B cell (primary cell): ENCODE data around the gene KANK2. TPM values are rescaled to one million over a fixed set of nuclear protein-coding genes. Genes with fewer than 3 reads are reported as not detected.

ENCODE experiments used
- ATAC-seq: fragments of 200-7000 bp; cut with Tn5 transposase; one replicate; pipeline ENCODE4 v1.10.0; 2021; ENCODE audit warnings: low read depth, mild to moderate bottlenecking, moderate number of reproducible peaks, moderate library complexity
- CTCF ChIA-PET: fragments of 350-600 bp; sonication (Branson Sonifier 250); formaldehyde crosslinking; loops from one replicate; lab custom pipeline; 2021; ENCODE audit warnings: antibody characterized with exemption, inconsistent platforms; lab: Charles Lee
- POLR2A ChIA-PET: fragments of 350-600 bp; sonication (Branson Sonifier 250); formaldehyde crosslinking; loops from one replicate; lab custom pipeline; 2021; ENCODE audit warnings: antibody characterized with exemption; lab: Charles Lee
- DNase-seq: peaks from one replicate; pipeline ENCODE4 v3.0.0; 2013
- H2AFZ ChIP-seq: 2 replicates; pipeline ENCODE4 v1.6.1; 2012; ENCODE audit warnings: mild to moderate bottlenecking, low read depth, low read length; ENCODE audit not compliant: insufficient read depth, poor library complexity, severe bottlenecking
- H3K27ac ChIP-seq, 2 donors: 1 replicate in 1 of 2; 2 replicates in 1 of 2; pipeline ENCODE4 v1.5.1; 2012 to 2013; ENCODE audit warnings: low read length in 2 of 2, mild to moderate bottlenecking in 2 of 2, moderate library complexity in 1 of 2
- H3K27me3 ChIP-seq, 4 experiments: fragments of 200-600 bp in 1 of 4; sonication (generic) in 1 of 4; replicated peaks in 1 of 4; 1 replicate in 2 of 4; 2 replicates in 2 of 4; pipeline versions ENCODE4 v1.6.1 to v1.7.0; 2013 to 2016; ENCODE audit warnings: low read length in 3 of 4, mild to moderate bottlenecking in 2 of 4, mixed read lengths in 1 of 4, moderate library complexity in 1 of 4; ENCODE audit not compliant: insufficient read depth in 4 of 4, control insufficient read depth in 3 of 4; ENCODE audit errors: control extremely low read depth in 1 of 4
- H3K36me3 ChIP-seq, 2 experiments: replicated peaks in 1 of 2; 1 replicate in 1 of 2; 2 replicates in 1 of 2; pipeline versions ENCODE4 v1.6.1 to v1.7.1; 2013; ENCODE audit warnings: low read length in 1 of 2; ENCODE audit not compliant: insufficient read depth in 2 of 2, control insufficient read depth in 1 of 2; ENCODE audit errors: control extremely low read depth in 1 of 2, extremely low read depth in 1 of 2
- H3K4me1 ChIP-seq, 2 donors: fragments of 200-600 bp in 1 of 2; sonication (generic) in 1 of 2; 1 replicate in 1 of 2; 2 replicates in 1 of 2; pipeline versions ENCODE4 v1.5.1 to v1.6.1; 2013 to 2017; ENCODE audit warnings: low read length in 2 of 2; ENCODE audit not compliant: control insufficient read depth in 2 of 2, insufficient read depth in 2 of 2
- H3K4me2 ChIP-seq: replicated peaks from 2 replicates; pipeline ENCODE3; 2012; ENCODE audit warnings: mild to moderate bottlenecking, low read depth, low read length; ENCODE audit not compliant: poor library complexity, severe bottlenecking
- H3K4me3 ChIP-seq, 5 experiments: fragments of 200-600 bp in 1 of 5; sonication (generic) in 1 of 5; 1 replicate in 3 of 5; 2 replicates in 2 of 5; pipeline versions ENCODE4 v1.5.1 to v1.7.0; 2011 to 2016; ENCODE audit warnings: low read length in 4 of 5, mild to moderate bottlenecking in 4 of 5, low read depth in 2 of 5, control low read depth in 1 of 5, moderate library complexity in 1 of 5; ENCODE audit not compliant: insufficient read depth in 1 of 5; ENCODE audit errors: control extremely low read depth in 1 of 5, extremely low read depth in 1 of 5
- H3K79me2 ChIP-seq: fragments of 200-600 bp; sonication (generic); one replicate; pipeline ENCODE4 v1.6.0; 2016; ENCODE audit warnings: low read length; ENCODE audit not compliant: control insufficient read depth, insufficient read depth
- H3K9ac ChIP-seq: fragments of 200-600 bp; sonication (generic); 2 replicates; pipeline ENCODE4 v1.6.1; 2017; ENCODE audit warnings: mild to moderate bottlenecking, low read length, moderate library complexity
- H3K9me3 ChIP-seq, 3 donors: one replicate each; pipeline versions ENCODE4 v1.6.1 to v1.7.1; 2013; ENCODE audit warnings: low read length in 2 of 3; ENCODE audit not compliant: control insufficient read depth in 2 of 3, insufficient read depth in 1 of 3; ENCODE audit errors: control extremely low read depth in 1 of 3
- H4K20me1 ChIP-seq: 2 replicates; pipeline ENCODE4 v1.6.0; 2012; ENCODE audit warnings: mild to moderate bottlenecking, low read length; ENCODE audit not compliant: insufficient read depth, control insufficient read depth, poor library complexity, severe bottlenecking
- H3K27ac Mint-ChIP-seq: one replicate; pipeline ENCODE4 v1.8.0; 2021; ENCODE audit warnings: mixed read lengths
- H3K27me3 Mint-ChIP-seq: one replicate; pipeline ENCODE4 v1.8.0; 2021; ENCODE audit warnings: mixed read lengths
- H3K4me1 Mint-ChIP-seq: one replicate; pipeline ENCODE4 v1.8.0; 2021; ENCODE audit warnings: mixed read lengths
- H3K4me3 Mint-ChIP-seq: one replicate; pipeline ENCODE4 v1.8.0; 2021; ENCODE audit warnings: mixed read lengths
- H3K9me3 Mint-ChIP-seq: one replicate; pipeline ENCODE4 v1.8.0; 2022; ENCODE audit warnings: mixed read lengths; ENCODE audit not compliant: insufficient read depth
- CTCF ChIP-seq: fragments of 200-600 bp; IDR thresholded peaks from one replicate; pipeline ENCODE4 v1.8.0; 2022; ENCODE audit warnings: antibody characterized with exemption, mild to moderate bottlenecking
- EZH2 ChIP-seq: IDR thresholded peaks from 2 replicates; pipeline ENCODE4 v1.6.1; 2012; ENCODE audit warnings: borderline replicate concordance, low read depth, mild to moderate bottlenecking, moderate library complexity, low read length; ENCODE audit not compliant: insufficient read depth, poor library complexity, severe bottlenecking
- WGBS: methylation state at CpG from one replicate; pipeline ENCODE4 v1.1.5; 2013; ENCODE audit warnings: missing lambda C conversion rate; ENCODE audit not compliant: insufficient coverage; 5-methylcytosine and 5-hydroxymethylcytosine counted together
- intact Hi-C: fragments of 100-400 bp; cut with micrococcal nuclease; formaldehyde crosslinking; loops from one replicate; pipeline ENCODE4 v1.10.0; 2022
- polyA plus RNA-seq: library from polyadenylated mRNA; depleted of rRNA; stranded (reverse); fragments of >200 nt; gene quantifications from 2 replicates; pipeline ENCODE4 v1.2.3, GENCODE V29; 2012
- total RNA-seq, 2 donors: library from RNA; stranded (reverse); fragments of 120-200 nt in 1 of 2; gene quantifications; 1 replicate in 1 of 2; 2 replicates in 1 of 2; pipeline versions ENCODE4 v1.2.3 to v1.2.4, GENCODE V29; 2013 to 2022

KANK2 gene
- total and polyA plus RNA-seq, 2 donors (not counting 1 experiment from before 2014, with no cell fraction given) = 0.54 to 18.9 TPM

DNA sequence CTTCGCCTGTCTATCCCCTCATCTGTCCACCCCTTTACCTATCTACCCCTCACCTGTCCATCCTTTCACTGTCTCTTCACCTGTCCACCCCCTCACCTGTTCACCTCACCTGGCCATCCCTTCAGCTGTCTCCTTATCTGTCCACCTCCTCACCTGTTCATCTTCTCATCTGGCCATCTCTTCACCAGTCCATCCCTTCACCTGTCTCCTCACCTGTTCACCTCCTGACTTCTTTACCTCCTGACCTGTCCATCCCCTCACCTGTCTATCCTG is 13.2 kb upstream of the KANK2 start:
- Histone ChIP-seq H4K20me1 (no peaks in the 10 kb centered on the region), H3K36me3 (no peaks in the 10 kb centered on the region), H2AFZ (no peak overlapping the region), H3K4me3 (no peak overlapping the region), H3K4me1 (peaks cover 0 to 6% of the 10 kb centered on the region in 2 donors), H3K9me3 (no peaks in the 10 kb centered on the region), H3K79me2 (no peaks in the 10 kb centered on the region), H3K4me2 (no peak overlapping the region), H3K27ac (no peak overlapping the region), H3K9ac (no peak overlapping the region), H3K27me3 (no peaks in the 10 kb centered on the region)
- Mint-ChIP-seq H3K4me1 (peaks cover 5% of the 10 kb centered on the region), H3K9me3 (no peaks in the 10 kb centered on the region), H3K4me3 (no peak overlapping the region), H3K27me3 (no peaks in the 10 kb centered on the region), H3K27ac (no peak overlapping the region)
- DNase-seq (no peak), ATAC-seq (no peak)
- TF ChIP-seq EZH2 (no peak), CTCF (no peak)
- CTCF ChIA-PET = no interaction called here
- WGBS = 100% methylated on average over 1 of the region's 1 CpG
- intact Hi-C loops = no loop called here
- POLR2A ChIA-PET = no interaction called here

- Histone ChIP-seq H3K79me2 (no peaks in the 10 kb centered on the region), H3K36me3 (no peaks in the 10 kb centered on the region), H3K4me1 (peaks cover 0 to 8% of the 10 kb centered on the region in 2 donors), H4K20me1 (no peaks in the 10 kb centered on the region), H2AFZ (no peak overlapping the region), H3K27ac (no peak overlapping the region), H3K27me3 (no peaks in the 10 kb centered on the region), H3K9ac (no peak overlapping the region), H3K4me3 (no peak overlapping the region), H3K9me3 (no peaks in the 10 kb centered on the region), H3K4me2 (no peak overlapping the region)
- H3K9me3 Mint-ChIP-seq = no peaks in the 10 kb centered on the region
- no peaks in the 10 kb centered on the region for H3K27me3 Mint-ChIP-seq
- ChIA-PET POLR2A (interaction anchor here (0.7 kb wide), 1 partner anchor 181 kb away, joined by 3 read pairs; no protein-coding TSS in a partner anchor), CTCF (no interaction called here)
- 93% methylated on average over 2 of the region's 2 CpGs for WGBS
- H3K4me1 Mint-ChIP-seq = peaks cover 6% of the 10 kb centered on the region
- TF ChIP-seq EZH2 (no peak), CTCF (no peak)
- ATAC-seq (no peak), DNase-seq (no peak)
- H3K27ac Mint-ChIP-seq = no peak overlapping the region
- H3K4me3 Mint-ChIP-seq = no peak overlapping the region
- intact Hi-C loops = no loop called here
These were observed 12.7 kb upstream of the KANK2 start for GRCh38 chr19:11209839-11210655.
